DOHH2 (cell line): ENCODE data around the gene PXDC1.

Source experiments
- H3F3A ChIP-seq: fragments of 200-600 bp; sonication (generic), shearing (Covaris generic); 2 replicates; pipeline ENCODE4 v1.6.0; 2016; ENCODE audit warnings: antibody characterized with exemption, mild to moderate bottlenecking; ENCODE audit not compliant: control insufficient read depth, insufficient read depth
- H3K27ac ChIP-seq: fragments of 200-600 bp; sonication (generic); 2 replicates; pipeline ENCODE4 v1.5.1; 2014; ENCODE audit warnings: low read depth, mild to moderate bottlenecking, low read length, moderate library complexity
- H3K27me3 ChIP-seq: fragments of 200-600 bp; sonication (generic); 2 replicates; pipeline ENCODE4 v1.6.1; 2014; ENCODE audit warnings: mild to moderate bottlenecking, low read length, mixed read lengths; ENCODE audit not compliant: control insufficient read depth
- H3K36me3 ChIP-seq: fragments of 200-600 bp; sonication (generic); 2 replicates; pipeline ENCODE4 v1.6.1; 2014; ENCODE audit warnings: mild to moderate bottlenecking, low read length, moderate library complexity, mixed read lengths; ENCODE audit not compliant: control insufficient read depth
- H3K4me1 ChIP-seq: fragments of 200-600 bp; sonication (generic); 2 replicates; pipeline ENCODE4 v1.6.1; 2014; ENCODE audit warnings: mild to moderate bottlenecking, low read length, mixed read lengths; ENCODE audit not compliant: control insufficient read depth
- H3K4me2 ChIP-seq: fragments of 200-600 bp; sonication (generic); 2 replicates; pipeline ENCODE4 v1.6.0; 2014; ENCODE audit warnings: mild to moderate bottlenecking, low read length, moderate library complexity
- H3K4me3 ChIP-seq: fragments of 200-600 bp; sonication (generic); 2 replicates; pipeline ENCODE4 v1.5.1; 2014; ENCODE audit warnings: mild to moderate bottlenecking, low read length, mixed read lengths
- H3K79me2 ChIP-seq: fragments of 200-600 bp; sonication (generic); 2 replicates; pipeline ENCODE4 v1.6.1; 2014; ENCODE audit warnings: mild to moderate bottlenecking, low read length, mixed read lengths; ENCODE audit not compliant: control insufficient read depth
- H3K9me2 ChIP-seq: fragments of 200-600 bp; sonication (generic); replicated peaks from 2 replicates; pipeline ENCODE4 v1.6.1; 2014; ENCODE audit warnings: mild to moderate bottlenecking, low read length, mixed read lengths; ENCODE audit not compliant: control insufficient read depth
- H3K9me3 ChIP-seq: fragments of 200-600 bp; sonication (generic); 2 replicates; pipeline ENCODE4 v1.6.1; 2014; ENCODE audit warnings: antibody characterized with exemption, low read length, mixed read lengths; ENCODE audit not compliant: control insufficient read depth, insufficient read depth
- H4K20me1 ChIP-seq: fragments of 200-600 bp; sonication (generic); 2 replicates; pipeline ENCODE4 v1.6.0; 2014; ENCODE audit warnings: low read depth, mild to moderate bottlenecking, antibody characterized with exemption, low read length, moderate library complexity; ENCODE audit not compliant: control insufficient read depth, insufficient read depth
- CTCF ChIP-seq: fragments of 200-600 bp; sonication (generic); IDR thresholded peaks from one replicate; pipeline ENCODE4 v1.5.1; 2014; ENCODE audit warnings: antibody characterized with exemption, mild to moderate bottlenecking, low read depth, low read length; ENCODE audit not compliant: poor library complexity, severe bottlenecking
- EZH2phosphoT487 ChIP-seq: fragments of 200-600 bp; sonication (generic); IDR thresholded peaks from 2 replicates; pipeline ENCODE4 v1.6.1; 2017; ENCODE audit warnings: borderline replicate concordance, mild to moderate bottlenecking, antibody characterized with exemption, low read length, moderate library complexity, mixed read lengths

PXDC1 gene

DNA sequence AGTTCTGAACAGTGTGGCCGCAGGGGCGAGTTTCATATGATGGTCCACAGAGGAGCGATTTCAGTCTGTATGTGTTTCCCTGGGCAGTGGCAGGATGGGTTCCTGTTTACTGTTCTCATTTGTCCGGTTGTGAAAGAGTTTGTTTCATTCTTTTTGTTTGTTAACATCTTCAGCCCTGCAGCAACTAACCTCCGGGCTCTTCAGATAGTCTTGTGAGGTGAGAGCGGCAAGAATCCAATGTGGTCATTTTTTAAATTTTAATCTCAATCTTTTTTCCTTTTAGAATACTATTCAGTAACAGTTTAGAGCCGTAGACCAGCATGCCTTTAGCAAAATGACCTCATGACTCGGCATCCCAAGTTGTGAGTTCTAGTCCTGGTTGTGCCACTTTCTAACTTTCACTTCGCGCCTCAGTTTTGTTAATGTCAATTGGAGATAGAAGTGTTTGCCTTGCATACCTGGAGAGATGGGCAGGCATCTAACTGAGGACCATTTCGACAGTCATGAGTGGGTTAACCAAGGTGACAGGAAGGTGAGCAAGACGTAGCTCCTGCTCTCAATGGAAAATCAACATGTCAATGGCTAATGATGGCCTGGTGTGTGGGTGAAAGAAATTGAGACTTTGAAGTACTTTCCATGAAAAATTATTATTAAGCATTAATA, 38.5 kb upstream of the PXDC1 start:
- no peaks in the 10 kb centered on the region for H3K27me3 ChIP-seq
- no peaks in the 10 kb centered on the region for H3K9me3 ChIP-seq
- H3K27ac ChIP-seq: no peak overlapping the region
- H3K36me3 ChIP-seq: no peaks in the 10 kb centered on the region
- H3K79me2 ChIP-seq: no peaks in the 10 kb centered on the region
- H3K4me1 ChIP-seq: peaks cover 34% of the 10 kb centered on the region
- no peak overlapping the region for H3K4me2 ChIP-seq
- H4K20me1 ChIP-seq: no peaks in the 10 kb centered on the region
- no peak overlapping the region for H3K4me3 ChIP-seq
- no peak for TF ChIP-seq CTCF
- TF ChIP-seq EZH2phosphoT487: no peak
- H3K9me2 ChIP-seq: no peaks in the 10 kb centered on the region
- H3F3A ChIP-seq: no peaks in the 10 kb centered on the region

GRCh38 chr6:3789018-3789895, 37.7 kb upstream of the PXDC1 start:
- no peak for TF ChIP-seq EZH2phosphoT487
- TF ChIP-seq CTCF: no peak
- Histone ChIP-seq H3K27ac (no peak overlapping the region), H3K79me2 (no peaks in the 10 kb centered on the region), H3K4me2 (no peak overlapping the region), H3K4me1 (peaks cover 30% of the 10 kb centered on the region), H3K4me3 (no peak overlapping the region), H3K9me3 (no peaks in the 10 kb centered on the region), H3K27me3 (no peaks in the 10 kb centered on the region), H3K9me2 (no peaks in the 10 kb centered on the region), H3K36me3 (no peaks in the 10 kb centered on the region), H4K20me1 (no peaks in the 10 kb centered on the region), H3F3A (no peaks in the 10 kb centered on the region)

DNA sequence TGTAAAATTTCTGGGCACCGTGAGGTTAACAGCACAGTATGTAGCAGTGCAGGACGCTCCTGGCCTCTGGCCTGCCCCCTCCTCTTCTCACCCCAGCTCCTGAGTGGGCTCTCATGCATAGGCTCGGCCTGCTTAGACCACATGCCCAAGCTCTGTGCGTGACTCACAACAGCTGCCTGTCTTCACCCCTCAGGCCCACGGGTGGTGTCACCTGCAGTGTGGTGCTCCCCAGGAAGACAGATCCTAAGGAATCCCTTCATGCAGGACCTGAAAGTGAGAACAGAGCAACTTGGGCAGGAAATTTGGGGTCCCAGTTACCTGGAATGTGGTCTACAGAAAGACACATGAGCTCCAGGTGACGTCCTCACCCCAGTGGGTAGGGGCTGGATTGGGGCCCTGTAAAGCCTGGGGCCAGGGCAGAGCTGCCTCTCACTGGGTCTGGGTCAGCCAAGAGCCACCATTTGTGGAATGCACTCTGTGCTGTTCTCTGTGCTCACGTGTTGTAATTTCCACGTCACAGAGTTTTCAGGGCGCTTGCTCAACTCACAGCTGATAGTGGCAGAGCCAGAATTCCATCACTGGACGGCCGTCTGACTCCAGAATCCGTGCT, 37.0 kb upstream of the PXDC1 start:
- no peaks in the 10 kb centered on the region for H3K36me3 ChIP-seq
- peaks cover 22% of the 10 kb centered on the region for H3K4me1 ChIP-seq
- H4K20me1 ChIP-seq: no peaks in the 10 kb centered on the region
- H3K4me2 ChIP-seq: no peak overlapping the region
- TF ChIP-seq EZH2phosphoT487: no peak
- H3K27me3 ChIP-seq: no peaks in the 10 kb centered on the region
- H3K9me3 ChIP-seq: no peaks in the 10 kb centered on the region
- H3K79me2 ChIP-seq: no peaks in the 10 kb centered on the region
- no peak overlapping the region for H3K4me3 ChIP-seq
- H3K9me2 ChIP-seq: no peaks in the 10 kb centered on the region
- H3K27ac ChIP-seq: no peak overlapping the region
- H3F3A ChIP-seq: no peaks in the 10 kb centered on the region

GRCh38 chr6:3786141-3786540, 34.6 kb upstream of the PXDC1 start:
- Histone ChIP-seq H3K79me2 (no peaks in the 10 kb centered on the region), H4K20me1 (no peaks in the 10 kb centered on the region), H3K4me1 (no peaks in the 10 kb centered on the region), H3K4me2 (no peak overlapping the region), H3F3A (no peaks in the 10 kb centered on the region), H3K27ac (no peak overlapping the region), H3K27me3 (no peaks in the 10 kb centered on the region), H3K36me3 (no peaks in the 10 kb centered on the region), H3K9me3 (no peaks in the 10 kb centered on the region), H3K9me2 (no peaks in the 10 kb centered on the region), H3K4me3 (no peak overlapping the region)
- no peak for TF ChIP-seq CTCF
- no peak for TF ChIP-seq EZH2phosphoT487
